ENCODE results near the gene HPN. TPM values are rescaled to one million over a fixed set of nuclear protein-coding genes. Genes with fewer than 3 reads are reported as not detected.
"Not testable (repeated sequence)": the region's sequence is repeated elsewhere in the genome, so short reads cannot be mapped to it uniquely, and the experiment has no call there.

The HPN gene
- total RNA-seq, 1 donor from 2014 or later: 2.3 TPM

- peak; percentile 1 for TF ChIP-seq CTCF (IDR thresholded peaks at IDR 0.05; ENCODE audit: insufficient read depth, low read length, poor library complexity, severe bottlenecking)
- Histone ChIP-seq H3K36me3 (ENCODE audit: control insufficient read depth, insufficient read depth, low read length) (no peaks in the 10 kb centered on the region), H3K27me3 (ENCODE audit: control insufficient read depth, insufficient read depth, low read length) (peaks cover 18% of the 10 kb centered on the region), H3K4me3 (ENCODE audit: low read depth, low read length) (no peak overlapping the region)
- no peak for DNase-seq (ENCODE audit: low read depth)
Observed at GRCh38 chr19:35045667-35046300, 4.3 kb downstream of the HPN start.

- no peak overlapping the region for H3K4me3 ChIP-seq (ENCODE audit: low read depth, low read length)
Observed at GRCh38 chr19:35046461-35046860, 4.9 kb downstream of the HPN start.

GRCh38 chr19:35048911-35049411, 7.4 kb downstream of the HPN start:
- H3K4me3 ChIP-seq (ENCODE audit: low read depth, low read length): no peak overlapping the region
- no peak for TF ChIP-seq CTCF (IDR thresholded peaks at IDR 0.05; ENCODE audit: insufficient read depth, low read length, poor library complexity, severe bottlenecking)
- DNase-seq (ENCODE audit: low read depth): no peak
- no peaks in the 10 kb centered on the region for H3K36me3 ChIP-seq (ENCODE audit: control insufficient read depth, insufficient read depth, low read length)
- peaks cover 7% of the 10 kb centered on the region for H3K27me3 ChIP-seq (ENCODE audit: control insufficient read depth, insufficient read depth, low read length)

More at GRCh38 chr19:35046461-35046860, 4.9 kb downstream of the HPN start:
- Histone ChIP-seq H3K36me3 (ENCODE audit: control insufficient read depth, insufficient read depth, low read length) (no peaks in the 10 kb centered on the region), H3K27me3 (ENCODE audit: control insufficient read depth, insufficient read depth, low read length) (peaks cover 13% of the 10 kb centered on the region)
- DNase-seq (ENCODE audit: low read depth): no peak
- TF ChIP-seq CTCF (IDR thresholded peaks at IDR 0.05; ENCODE audit: insufficient read depth, low read length, poor library complexity, severe bottlenecking): no peak

- DNase-seq (ENCODE audit: low read depth): no peak
- H3K27me3 ChIP-seq (ENCODE audit: control insufficient read depth, insufficient read depth, low read length): peaks cover 7% of the 10 kb centered on the region
- H3K36me3 ChIP-seq (ENCODE audit: control insufficient read depth, insufficient read depth, low read length): no peaks in the 10 kb centered on the region
- H3K4me3 ChIP-seq (ENCODE audit: low read depth, low read length): no peak overlapping the region
- no peak for TF ChIP-seq CTCF (IDR thresholded peaks at IDR 0.05; ENCODE audit: insufficient read depth, low read length, poor library complexity, severe bottlenecking)
Observed at GRCh38 chr19:35049456-35049855, 7.9 kb downstream of the HPN start.

GRCh38 chr19:35050662-35051061, 9.1 kb downstream of the HPN start:
- not testable (repeated sequence) for DNase-seq (ENCODE audit: low read depth); H3K36me3 ChIP-seq (ENCODE audit: control insufficient read depth, insufficient read depth, low read length); H3K4me3 ChIP-seq (ENCODE audit: low read depth, low read length); H3K27me3 ChIP-seq (ENCODE audit: control insufficient read depth, insufficient read depth, low read length)

GRCh38 chr19:35051268-35051667, 9.7 kb downstream of the HPN start:
- H3K4me3 ChIP-seq (ENCODE audit: low read depth, low read length); H3K36me3 ChIP-seq (ENCODE audit: control insufficient read depth, insufficient read depth, low read length); DNase-seq (ENCODE audit: low read depth): not testable (repeated sequence)
- H3K27me3 ChIP-seq (ENCODE audit: control insufficient read depth, insufficient read depth, low read length): peaks cover 13% of the 10 kb centered on the region

GRCh38 chr19:35051796-35052195, 10.3 kb downstream of the HPN start:
- TF ChIP-seq CTCF (IDR thresholded peaks at IDR 0.05; ENCODE audit: insufficient read depth, low read length, poor library complexity, severe bottlenecking): no peak
- Histone ChIP-seq H3K4me3 (ENCODE audit: low read depth, low read length) (no peak overlapping the region), H3K27me3 (ENCODE audit: control insufficient read depth, insufficient read depth, low read length) (peaks cover 17% of the 10 kb centered on the region), H3K36me3 (ENCODE audit: control insufficient read depth, insufficient read depth, low read length) (no peaks in the 10 kb centered on the region)
- DNase-seq (ENCODE audit: low read depth): no peak

Data from kidney epithelial cell (primary cell).